Brain microvascular endothelial cell (primary cell): Measurements from ENCODE around the gene NDUFB5.

Experiments
- DNase-seq: peaks from one replicate; pipeline ENCODE4 v3.0.0-alpha.2; 2020
- H3K27ac ChIP-seq: fragments of 250-450 bp; sonication (Bioruptor Pico); 2 replicates; pipeline ENCODE4 v1.5.1; 2020; ENCODE audit warnings: mild to moderate bottlenecking, moderate library complexity
- H3K27me3 ChIP-seq: fragments of 250-450 bp; sonication (Bioruptor Pico); replicated peaks from 2 replicates; pipeline ENCODE4 v1.5.1; 2020; ENCODE audit warnings: mild to moderate bottlenecking
- H3K36me3 ChIP-seq: fragments of 250-450 bp; sonication (Bioruptor Pico); replicated peaks from 2 replicates; pipeline ENCODE4 v1.5.1; 2020; ENCODE audit warnings: mild to moderate bottlenecking
- H3K4me3 ChIP-seq: 2 replicates; pipeline ENCODE4 v1.5.1; 2011; ENCODE audit warnings: low read depth, mild to moderate bottlenecking, control low read depth, low read length, moderate library complexity
- in situ Hi-C: cut with HindIII; loops from 2 replicates; pipeline ENCODE4 v1.10.0; 2017; ENCODE audit warnings: low sequenced_read_pairs, low pct_ligation_motif_present
- TF ChIP-seq, protein P1 (sequence below): IDR thresholded peaks from 2 replicates; pipeline ENCODE4 v1.5.1; 2011; ENCODE audit warnings: low read depth, mild to moderate bottlenecking, moderate library complexity, low read length, control low read depth, inconsistent platforms; ENCODE audit errors: missing control alignments

The NDUFB5 gene

DNA sequence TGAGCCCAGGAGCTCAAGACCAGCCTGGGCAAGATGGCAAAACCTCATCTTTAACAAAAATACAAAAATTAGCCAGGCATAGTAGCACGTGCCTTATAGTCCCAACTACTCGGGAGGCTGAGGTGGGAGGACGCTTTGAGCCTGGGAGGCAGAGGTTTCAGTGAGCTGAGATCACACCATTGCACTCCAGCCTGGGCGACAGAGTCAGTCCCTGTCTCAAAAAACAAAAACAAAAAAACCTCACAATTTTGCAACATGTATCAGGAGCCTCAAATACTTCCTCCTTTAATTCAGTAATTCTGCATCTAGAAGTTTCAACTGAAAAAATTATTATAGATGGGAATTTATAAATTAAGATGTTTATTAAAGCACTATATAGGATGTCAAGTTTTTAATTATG is 1.3 kb upstream of the NDUFB5 start:
- Histone ChIP-seq H3K4me3 (peak overlapping the region; percentile 98), H3K27me3 (no peaks in the 10 kb centered on the region), H3K36me3 (peaks cover 27% of the 10 kb centered on the region), H3K27ac (no peak overlapping the region)
- in situ Hi-C loops = no loop called here
- TF ChIP-seq, protein P1, sequence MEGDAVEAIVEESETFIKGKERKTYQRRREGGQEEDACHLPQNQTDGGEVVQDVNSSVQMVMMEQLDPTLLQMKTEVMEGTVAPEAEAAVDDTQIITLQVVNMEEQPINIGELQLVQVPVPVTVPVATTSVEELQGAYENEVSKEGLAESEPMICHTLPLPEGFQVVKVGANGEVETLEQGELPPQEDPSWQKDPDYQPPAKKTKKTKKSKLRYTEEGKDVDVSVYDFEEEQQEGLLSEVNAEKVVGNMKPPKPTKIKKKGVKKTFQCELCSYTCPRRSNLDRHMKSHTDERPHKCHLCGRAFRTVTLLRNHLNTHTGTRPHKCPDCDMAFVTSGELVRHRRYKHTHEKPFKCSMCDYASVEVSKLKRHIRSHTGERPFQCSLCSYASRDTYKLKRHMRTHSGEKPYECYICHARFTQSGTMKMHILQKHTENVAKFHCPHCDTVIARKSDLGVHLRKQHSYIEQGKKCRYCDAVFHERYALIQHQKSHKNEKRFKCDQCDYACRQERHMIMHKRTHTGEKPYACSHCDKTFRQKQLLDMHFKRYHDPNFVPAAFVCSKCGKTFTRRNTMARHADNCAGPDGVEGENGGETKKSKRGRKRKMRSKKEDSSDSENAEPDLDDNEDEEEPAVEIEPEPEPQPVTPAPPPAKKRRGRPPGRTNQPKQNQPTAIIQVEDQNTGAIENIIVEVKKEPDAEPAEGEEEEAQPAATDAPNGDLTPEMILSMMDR = no peak
- no peak for DNase-seq

DNA sequence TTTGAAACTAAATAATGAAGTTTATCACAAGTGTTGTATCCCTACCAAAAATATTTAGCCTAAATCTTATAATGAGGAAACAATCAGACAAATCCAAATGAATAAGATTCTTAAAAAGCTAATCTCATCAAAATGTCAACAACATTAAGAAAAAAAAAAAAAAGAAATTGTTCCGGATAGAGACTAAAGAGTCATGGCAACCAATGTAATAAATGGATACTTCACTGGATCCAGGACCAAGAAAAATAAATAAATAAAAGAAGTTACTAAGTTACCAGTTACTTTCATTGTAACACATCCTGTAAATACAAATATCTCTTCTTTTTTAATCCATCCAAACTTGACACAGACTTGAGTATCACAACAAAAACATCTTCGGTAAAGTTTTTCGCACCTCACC is 763 bp upstream of the NDUFB5 start:
- TF ChIP-seq, protein P1 = no peak
- peaks cover 23% of the 10 kb centered on the region for H3K36me3 ChIP-seq
- H3K27ac ChIP-seq = peak overlapping the region; percentile 91
- no peak for DNase-seq
- in situ Hi-C loops = no loop called here
- H3K4me3 ChIP-seq = peak overlapping the region; percentile 98
- no peaks in the 10 kb centered on the region for H3K27me3 ChIP-seq

DNA sequence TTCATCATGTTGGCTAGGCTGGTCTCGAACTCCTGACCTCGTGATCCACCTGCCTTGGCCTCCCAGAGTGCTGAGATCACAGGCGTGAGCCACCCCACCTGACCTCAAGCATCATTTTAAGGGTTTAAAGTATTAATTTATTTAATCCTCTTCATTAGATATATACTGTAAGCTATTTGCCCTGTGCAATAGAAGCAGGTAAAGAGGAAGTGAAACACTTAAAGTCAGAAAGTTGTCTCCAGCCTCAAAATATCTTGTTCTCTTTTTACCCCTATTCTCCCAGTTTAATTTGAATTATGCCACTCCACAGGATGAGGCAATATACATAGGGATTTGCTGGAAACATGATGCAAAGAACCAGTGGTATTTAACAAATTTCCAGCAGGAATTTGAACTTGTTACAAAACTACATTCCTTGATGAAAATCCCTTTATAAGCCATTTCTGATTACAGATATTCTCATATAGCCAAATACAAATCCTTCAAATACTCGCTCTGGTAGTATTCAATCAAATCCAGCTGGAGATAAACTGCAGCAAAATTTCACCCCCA is 2.0 kb downstream of the NDUFB5 start:
- no peak overlapping the region for H3K27ac ChIP-seq
- DNase-seq = no peak
- TF ChIP-seq, protein P1 = no peak
- H3K4me3 ChIP-seq = no peak overlapping the region
- peaks cover under 1% of the 10 kb centered on the region for H3K36me3 ChIP-seq
- H3K27me3 ChIP-seq = no peaks in the 10 kb centered on the region
- in situ Hi-C loops = no loop called here

DNA sequence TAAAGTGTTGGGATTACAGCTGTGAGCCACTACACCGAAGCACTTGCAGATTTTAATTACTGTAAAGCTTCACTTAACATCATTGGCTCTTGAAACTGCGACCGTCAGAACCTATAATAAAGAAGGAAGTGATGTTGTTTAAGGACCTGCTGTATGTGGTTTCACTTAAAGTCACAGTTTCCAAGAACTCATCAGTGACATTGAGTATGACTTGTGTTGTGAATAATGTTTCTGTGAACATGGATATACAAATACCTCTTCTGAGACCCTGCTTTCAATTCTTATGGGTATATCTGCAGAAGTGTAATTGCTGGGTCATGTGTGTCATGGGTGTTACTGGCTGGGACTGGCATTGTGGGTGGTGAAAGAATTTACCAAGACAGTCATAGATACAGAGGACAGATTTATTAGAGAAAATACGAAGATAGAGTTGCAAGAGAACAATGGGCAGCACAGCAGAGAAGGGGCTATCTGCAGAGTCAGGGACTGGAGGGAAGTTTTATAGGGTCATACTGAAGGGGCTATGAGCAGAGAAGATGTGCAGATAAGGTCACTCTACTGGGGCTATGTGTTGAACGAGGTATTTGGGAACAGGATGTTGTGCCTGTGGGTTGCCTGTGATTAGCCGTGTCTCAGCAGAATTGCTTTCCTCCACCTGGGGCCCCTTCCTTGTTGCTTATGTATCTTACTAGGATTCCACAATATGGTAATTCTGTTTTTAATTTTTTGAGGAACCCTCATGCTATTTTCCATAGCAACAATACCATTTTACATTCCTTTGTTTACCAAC is 4.5 kb downstream of the NDUFB5 start:
- TF ChIP-seq, protein P1 = no peak
- no peak for DNase-seq
- in situ Hi-C loops = no loop called here

DNA sequence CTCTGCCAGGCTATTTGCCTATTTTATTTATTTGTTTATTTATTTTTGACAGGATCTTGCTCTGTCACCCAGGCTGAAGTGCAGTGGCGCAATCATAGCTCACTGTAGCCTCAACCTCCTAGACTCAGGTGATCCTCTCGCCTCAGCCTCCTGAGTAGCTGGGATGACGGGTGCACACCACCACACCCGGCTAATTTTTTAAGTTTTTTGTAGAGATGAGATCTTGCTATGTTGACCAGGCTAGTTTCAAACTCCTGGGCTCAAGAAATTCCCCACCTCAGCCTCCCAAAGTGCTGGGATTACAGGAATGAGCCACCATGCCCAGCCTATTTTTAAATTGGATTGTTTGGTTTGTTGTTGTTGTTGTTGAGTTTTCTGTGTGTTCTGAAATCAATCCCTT is 5.5 kb downstream of the NDUFB5 start:
- Histone ChIP-seq H3K27me3 (no peaks in the 10 kb centered on the region), H3K27ac (no peak overlapping the region), H3K4me3 (no peak overlapping the region), H3K36me3 (no peaks in the 10 kb centered on the region)
- no peak for DNase-seq
- in situ Hi-C loops = no loop called here
- TF ChIP-seq, protein P1 = no peak

More for the DNA sequence above, 4.5 kb downstream of the NDUFB5 start:
- Histone ChIP-seq H3K27me3 (no peaks in the 10 kb centered on the region), H3K36me3 (no peaks in the 10 kb centered on the region), H3K4me3 (no peak overlapping the region), H3K27ac (no peak overlapping the region)
